HCT116 (cell line): ENCODE results near the gene MOGAT3.

Source experiments
- CTCF ChIP-seq, 3 experiments: fragments of 200-600 bp in 1 of 3; sonication (generic) in 1 of 3; IDR thresholded peaks in 2 of 3; conservative IDR thresholded peaks in 1 of 3; 2 replicates each; pipeline ENCODE4 v1.5.1; 2012 to 2017; ENCODE audit warnings: low read depth in 2 of 3, low read length in 2 of 3, antibody characterized with exemption in 1 of 3, borderline replicate concordance in 1 of 3, control low read depth in 1 of 3, mild to moderate bottlenecking in 1 of 3, mixed read lengths in 1 of 3, mixed run types in 1 of 3, moderate library complexity in 1 of 3; ENCODE audit not compliant: insufficient read depth in 1 of 3
- EGR1 ChIP-seq: IDR thresholded peaks from 2 replicates; pipeline ENCODE4 v1.6.1; 2012; ENCODE audit warnings: low read depth
- EZH2 ChIP-seq: fragments of 200-600 bp; sonication (generic); IDR thresholded peaks from 2 replicates; pipeline ENCODE4 v1.6.1; 2017; ENCODE audit warnings: antibody characterized with exemption, mixed run types
- JUND ChIP-seq: IDR thresholded peaks from 2 replicates; pipeline ENCODE4 v1.6.1; 2012
- POLR2A ChIP-seq: IDR thresholded peaks from 2 replicates; pipeline ENCODE4 v1.7.0; 2011; ENCODE audit warnings: borderline replicate concordance; ENCODE audit not compliant: insufficient read depth, insufficient read length; ENCODE audit errors: extremely low read depth
- RAD21 ChIP-seq: IDR thresholded peaks from 2 replicates; pipeline ENCODE4 v1.6.1; 2012; ENCODE audit warnings: low read depth, mild to moderate bottlenecking
- SP1 ChIP-seq: IDR thresholded peaks from 2 replicates; pipeline ENCODE4 v1.6.1; 2012; ENCODE audit warnings: low read depth
- SRF ChIP-seq: IDR thresholded peaks from 2 replicates; pipeline ENCODE4 v1.6.1; 2012; ENCODE audit warnings: low read depth
- YY1 ChIP-seq: IDR thresholded peaks from 2 replicates; pipeline ENCODE4 v1.6.1; 2011; ENCODE audit warnings: low read length, low read depth, moderate library complexity, mild to moderate bottlenecking; ENCODE audit not compliant: insufficient replicate concordance; ENCODE audit errors: extremely low read depth
- ZNF274 ChIP-seq: fragments of 200-500 bp; sonication (Bioruptor generic); IDR thresholded peaks from 2 replicates; pipeline ENCODE4 v1.6.1; 2014; ENCODE audit warnings: mild to moderate bottlenecking, low read depth, low read length, inconsistent platforms

GRCh38 chr7:101170617-101171441, 30.0 kb downstream of the MOGAT3 start:
- no peak for TF ChIP-seq CTCF (IDR thresholded peaks at IDR 0.05 in 2 of 3, conservative IDR thresholded peaks at IDR 0.05 in 1 of 3; ENCODE audit: borderline replicate concordance in 1 of 3, insufficient read depth in 1 of 3, low read depth in 2 of 3, low read length in 2 of 3)
- TF ChIP-seq POLR2A: no peak
- TF ChIP-seq EGR1: no peak
- no peak for TF ChIP-seq SRF
- TF ChIP-seq RAD21: no peak
- TF ChIP-seq JUND: no peak
- no peak for TF ChIP-seq EZH2
- TF ChIP-seq YY1: no peak
- TF ChIP-seq SP1: no peak
- TF ChIP-seq ZNF274: no peak
